NCI-H82 treated with DMSO at 0.1 percent for 48 hours (cell line): Measurements from ENCODE around the gene BCL11B.

Experiments used
- DNase-seq: peaks from one replicate; lab custom pipeline; 2025; ENCODE audit not compliant: unreplicated experiment; lab: John Stamatoyannopoulos, UW

The BCL11B gene

DNA sequence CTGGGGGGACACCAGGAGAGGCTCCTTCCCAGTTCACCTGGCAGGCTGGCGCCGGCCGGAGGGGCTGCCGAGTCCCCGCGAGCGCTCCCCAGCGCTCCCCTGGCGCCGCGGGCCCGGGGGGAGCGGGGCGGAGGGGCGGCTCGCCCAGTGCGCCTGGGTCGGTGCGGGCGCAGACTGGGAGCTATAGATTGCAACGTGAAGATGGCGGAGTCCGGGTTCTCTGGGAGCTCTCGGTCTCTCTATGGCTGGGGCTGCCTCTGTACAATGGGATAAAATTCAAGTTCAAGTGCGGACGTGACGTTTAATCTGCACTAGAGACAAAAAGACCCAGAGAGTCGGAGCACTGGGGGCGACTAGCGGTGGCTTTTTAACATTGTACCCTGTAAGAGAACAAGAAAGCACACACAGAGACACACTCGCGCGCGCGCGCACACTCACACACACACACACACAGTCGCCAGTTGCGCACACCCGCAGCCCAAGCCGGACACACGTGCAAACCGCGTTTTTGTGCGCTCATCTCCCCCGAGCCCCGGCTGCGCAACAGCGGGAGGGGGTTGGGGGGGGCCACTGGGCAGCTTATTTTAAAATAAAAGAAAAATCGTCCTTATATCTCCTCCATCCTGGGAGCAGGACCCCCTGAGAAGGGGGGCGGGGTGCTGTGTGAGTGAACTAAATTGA, at the start of gene BCL11B:
BCL11B (minus strand) TSS at position 247 of the 681 bp plus-strand sequence. CDS start 979 bp downstream, outside the sequence.
- peak; percentile 95 for DNase-seq

DNA sequence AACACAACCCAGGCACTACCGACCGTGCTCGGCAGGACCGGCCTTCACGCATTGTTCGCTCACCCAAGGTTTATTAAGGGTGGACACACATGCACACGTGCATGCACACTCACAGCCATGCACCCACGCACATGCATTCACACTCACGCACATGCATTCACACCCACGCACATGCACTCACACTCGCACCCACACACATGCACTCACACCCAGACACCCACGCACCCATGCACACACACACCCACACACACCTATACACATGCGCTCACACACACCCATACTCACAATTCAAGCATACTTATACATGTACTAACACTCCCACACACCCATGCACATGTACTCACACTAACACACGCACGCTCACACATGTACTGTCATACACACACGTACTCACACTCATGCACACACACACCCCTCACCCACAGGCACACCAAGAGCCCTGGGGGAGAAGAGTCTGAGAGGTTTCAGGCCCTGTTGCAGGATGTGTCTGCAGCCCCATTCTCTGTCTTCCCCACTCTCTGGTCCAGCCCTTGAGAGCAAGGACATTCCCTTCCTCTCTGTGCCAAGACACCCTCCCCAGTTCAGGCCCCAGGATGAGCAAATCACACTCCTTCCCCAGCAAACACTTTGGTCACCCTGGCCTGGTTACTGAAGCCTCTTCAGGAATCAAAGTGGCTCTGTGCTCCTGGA, 49.4 kb upstream of the BCL11B start:
- no peak for DNase-seq

DNA sequence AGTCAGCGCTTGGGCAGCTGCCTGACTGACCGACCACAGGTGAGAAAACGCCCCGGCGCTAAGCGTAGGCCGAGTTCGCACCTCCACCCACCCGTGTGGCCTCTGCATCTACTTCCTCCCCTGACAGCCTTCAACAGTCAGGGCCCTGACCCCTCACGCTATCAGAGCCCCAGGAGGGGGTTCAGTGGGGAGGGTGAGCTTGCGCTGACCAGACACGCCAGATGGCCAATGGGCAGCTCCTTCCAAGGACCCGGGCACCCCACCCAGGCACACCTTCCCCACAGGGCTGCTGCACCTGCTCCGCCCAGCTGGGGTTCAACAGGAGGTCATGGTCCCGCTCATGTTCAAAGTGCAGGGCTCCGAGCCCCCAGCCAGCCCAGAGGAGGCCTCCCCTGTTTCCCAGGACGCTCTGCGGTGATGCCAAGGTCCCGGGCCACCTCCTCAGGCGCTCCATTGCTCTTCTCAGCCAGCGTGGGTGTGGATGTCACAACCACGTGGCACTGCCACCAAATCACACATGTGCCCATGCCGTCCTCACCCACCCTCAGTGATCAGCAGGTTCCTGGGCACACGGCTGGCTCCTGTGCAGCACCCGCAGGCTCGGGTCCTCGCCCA, 48.7 kb upstream of the BCL11B start:
- no peak for DNase-seq

DNA sequence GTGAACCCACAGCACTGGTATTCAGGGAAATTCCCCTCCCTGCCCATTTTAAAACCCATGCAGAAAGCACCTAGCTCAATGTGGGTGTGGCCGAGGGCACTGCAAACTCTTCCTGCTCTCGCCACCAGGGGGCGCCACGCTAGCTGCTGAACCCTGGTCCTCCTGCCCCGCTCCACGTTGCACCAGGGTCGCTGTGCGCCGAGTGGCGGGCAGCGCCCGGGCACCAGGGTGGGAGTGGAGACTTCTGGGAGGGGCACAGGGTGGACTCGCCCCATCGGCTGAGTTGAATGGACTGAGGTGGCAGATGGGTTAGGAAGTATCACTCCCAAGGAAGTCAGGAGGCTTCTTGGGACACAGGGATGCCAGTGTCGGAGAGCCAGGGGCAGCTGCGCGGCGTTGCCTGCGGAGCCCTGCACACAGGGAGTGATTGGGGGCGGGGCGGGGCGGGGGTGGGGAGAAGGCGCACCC, 48.1 kb upstream of the BCL11B start:
- DNase-seq: peak; percentile 47

DNA sequence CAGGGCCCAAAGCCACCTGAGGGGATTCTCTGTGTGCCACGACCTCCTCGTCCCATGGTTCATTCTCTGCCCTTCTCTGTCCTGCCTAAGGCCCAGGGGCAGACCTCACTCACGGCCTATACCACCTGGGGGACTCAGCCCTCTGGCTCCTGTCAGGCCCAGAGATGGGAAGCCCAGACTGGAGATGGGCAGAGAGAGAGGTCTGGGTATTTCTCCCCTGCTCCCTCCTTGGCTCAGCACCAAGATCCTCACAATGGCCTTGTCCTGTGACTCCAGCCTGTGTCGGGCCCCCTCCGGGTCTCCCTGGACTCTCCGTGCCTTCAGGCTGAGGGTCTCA, 46.9 kb upstream of the BCL11B start:
- DNase-seq: no peak

DNA sequence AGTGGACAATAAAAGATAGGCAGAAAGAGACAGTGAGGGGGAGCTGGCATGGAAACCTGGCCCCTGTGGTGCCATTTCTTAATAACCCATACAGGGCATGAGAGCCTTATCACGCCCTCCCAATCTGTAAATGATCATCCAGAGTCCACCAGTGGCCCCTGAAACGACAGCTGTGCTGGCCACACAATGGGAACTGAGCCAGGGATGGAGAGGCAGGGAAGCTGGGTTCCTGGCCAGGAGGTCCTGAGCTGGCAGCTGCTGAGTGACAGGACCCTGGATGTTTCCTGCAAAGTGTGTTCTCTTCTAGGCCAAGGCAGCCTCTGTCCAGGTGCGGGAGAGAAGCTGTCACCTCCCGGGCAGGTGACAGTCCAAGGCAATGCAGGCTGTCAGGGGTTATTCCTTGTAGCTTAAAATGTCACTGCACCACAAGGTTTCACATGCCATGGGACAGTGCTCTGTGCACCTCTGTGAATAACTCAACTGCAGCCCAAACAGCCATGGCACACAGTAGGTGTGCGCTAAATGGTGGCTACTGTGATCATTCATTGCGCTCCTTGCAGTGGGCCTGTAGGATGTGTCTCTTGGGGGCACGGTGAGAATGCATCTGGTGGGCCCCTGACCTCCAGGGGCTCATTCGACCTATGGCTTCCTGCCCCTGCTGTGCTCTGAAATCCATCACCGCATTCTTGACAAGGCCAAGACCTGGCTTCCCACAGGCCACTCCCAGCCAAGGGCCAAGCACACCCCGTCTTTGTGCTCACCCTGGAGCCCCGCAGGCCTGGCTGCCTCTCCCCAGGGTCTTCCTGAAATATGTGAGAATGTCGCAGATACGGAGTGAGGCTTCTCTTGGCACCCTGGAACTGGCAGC, 46.3 kb upstream of the BCL11B start:
- DNase-seq: no peak

DNA sequence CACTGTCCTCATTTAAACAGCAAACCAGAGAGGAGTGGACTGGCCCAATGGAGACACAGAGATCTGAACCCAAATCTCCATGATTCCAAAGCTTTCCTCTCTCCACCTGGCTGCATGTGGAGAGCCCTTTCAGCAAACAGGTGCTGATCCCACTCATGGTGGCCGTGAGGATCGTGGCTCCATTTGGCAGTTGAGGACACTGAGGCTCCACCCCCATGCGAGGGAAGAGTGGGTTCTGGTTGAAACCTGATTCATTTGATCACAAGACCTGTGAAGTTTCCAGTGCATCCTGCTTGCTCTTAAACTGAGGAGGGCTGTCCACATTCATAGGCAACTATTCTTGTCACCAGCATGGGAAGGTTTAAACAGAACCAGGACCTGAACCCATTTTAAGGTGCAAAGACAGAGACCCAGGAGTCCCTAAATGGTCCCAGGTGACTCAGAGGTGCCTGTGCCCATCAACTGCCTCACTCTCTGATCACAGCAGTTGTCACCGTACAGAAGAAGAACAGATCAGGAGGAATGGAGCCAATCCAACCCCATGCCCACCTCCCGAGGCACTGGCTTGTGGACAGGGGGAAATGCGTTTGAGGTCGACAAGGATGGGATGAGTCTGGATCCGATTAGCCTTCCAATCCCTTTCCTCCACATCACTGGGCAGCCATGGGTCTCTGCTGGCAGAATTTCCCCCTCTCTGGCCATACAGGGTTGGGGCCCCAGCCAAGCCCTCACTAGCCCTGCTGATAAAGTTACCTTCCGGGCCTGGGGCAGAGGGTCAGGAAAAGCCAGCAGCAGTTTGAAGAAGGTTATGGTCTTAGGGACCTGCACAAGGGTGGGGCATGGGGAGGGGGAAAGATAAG, 45.5 kb upstream of the BCL11B start:
- no peak for DNase-seq

DNA sequence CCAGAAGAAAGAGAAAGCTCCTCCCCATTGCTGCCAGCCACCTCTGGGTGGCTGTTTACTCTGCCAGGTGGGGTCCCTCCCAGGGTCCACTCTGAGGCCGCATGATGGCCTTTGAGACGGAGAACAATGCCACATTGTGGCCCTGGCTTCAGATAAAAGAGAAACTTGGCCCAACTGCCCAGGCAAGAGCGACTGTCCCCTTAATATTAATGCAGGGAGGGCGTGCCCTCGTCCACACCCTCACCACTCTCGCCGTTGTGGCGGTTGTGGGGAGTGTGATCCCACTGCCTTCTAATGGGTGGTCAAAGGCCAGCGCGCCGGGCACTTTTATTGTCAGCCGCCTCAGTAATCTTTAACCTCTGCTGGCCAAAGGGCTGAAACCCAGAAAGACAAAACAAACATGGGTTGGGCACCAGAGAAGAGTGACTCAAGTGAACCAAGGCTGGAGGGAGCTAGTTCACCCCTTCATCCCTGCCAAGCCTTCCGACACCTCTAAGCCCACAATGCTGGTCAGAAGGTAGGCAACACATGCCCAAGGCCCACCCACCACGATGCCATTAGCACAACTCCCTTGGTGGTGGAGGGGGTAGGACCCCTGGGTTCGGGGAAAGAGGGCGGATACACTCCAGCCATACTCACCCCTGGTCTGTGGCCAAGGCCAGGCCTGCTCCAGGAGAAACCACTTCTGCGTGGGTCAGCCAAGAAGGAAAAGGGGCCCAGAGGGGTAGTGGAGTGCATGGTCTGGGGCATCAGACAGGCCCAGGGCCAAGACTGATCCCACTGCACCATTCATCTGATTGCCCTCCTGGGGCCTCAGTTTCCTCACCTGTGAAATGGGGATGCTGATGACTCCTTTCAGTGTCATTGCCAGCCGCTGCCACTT, 44.5 kb upstream of the BCL11B start:
- DNase-seq: no peak

DNA sequence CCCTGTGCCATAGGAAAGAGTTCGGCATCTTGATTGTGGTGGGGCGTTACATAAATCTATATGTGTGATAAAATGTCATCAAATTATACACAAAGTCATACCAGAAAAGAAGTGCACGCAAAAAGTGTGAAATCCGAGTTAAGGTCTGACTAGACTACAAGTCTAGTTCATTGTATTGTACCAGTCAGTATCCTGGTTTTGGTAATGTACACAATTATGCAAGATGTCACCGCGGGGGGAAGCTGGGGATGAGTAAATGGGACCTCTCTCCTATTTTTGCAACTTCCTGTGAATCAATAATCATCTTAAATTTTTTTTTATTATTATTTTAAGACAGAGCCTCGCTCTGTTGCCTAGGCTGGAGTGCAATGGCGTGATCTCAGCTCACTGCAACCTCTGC, 43.2 kb upstream of the BCL11B start:
- DNase-seq: no peak

DNA sequence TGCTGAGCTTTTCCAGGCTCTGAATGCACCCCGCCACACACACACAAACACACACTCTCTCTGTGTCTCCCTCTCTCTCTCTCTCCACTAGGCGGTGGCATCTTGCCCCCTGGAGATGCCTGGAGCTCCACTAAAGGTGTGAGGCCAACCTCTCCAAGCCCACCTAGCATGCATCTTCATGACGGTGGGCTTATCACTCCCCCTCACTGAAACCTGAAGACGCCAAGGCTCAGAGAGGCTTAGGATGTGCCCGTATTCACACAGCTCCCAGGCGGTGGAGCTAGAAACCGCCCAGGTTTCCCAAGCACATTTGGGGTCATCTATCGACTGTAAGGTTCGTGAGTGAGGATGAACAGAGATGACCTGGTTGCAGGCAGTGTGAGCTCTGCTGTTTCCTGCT, 42.6 kb upstream of the BCL11B start:
- DNase-seq: no peak

DNA sequence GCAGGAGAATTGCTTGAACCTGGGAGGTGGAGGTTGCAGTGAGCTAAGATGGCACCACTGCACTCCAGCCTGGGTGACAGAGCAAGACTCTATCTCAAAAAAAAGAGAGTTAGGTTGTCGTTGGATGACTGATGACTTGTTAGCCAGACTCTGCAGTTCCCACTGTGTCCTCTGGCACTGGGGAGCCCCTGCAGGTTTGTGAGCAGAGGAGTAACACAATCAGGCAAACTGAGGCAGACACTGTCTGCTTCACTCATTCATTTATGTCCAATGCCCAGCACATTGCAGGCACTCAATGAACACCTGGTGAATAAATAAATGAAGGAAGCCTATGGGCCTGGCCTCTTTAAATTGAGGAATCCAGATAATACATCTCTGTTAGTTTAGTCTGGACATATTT, 41.2 kb upstream of the BCL11B start:
- DNase-seq: no peak

DNA sequence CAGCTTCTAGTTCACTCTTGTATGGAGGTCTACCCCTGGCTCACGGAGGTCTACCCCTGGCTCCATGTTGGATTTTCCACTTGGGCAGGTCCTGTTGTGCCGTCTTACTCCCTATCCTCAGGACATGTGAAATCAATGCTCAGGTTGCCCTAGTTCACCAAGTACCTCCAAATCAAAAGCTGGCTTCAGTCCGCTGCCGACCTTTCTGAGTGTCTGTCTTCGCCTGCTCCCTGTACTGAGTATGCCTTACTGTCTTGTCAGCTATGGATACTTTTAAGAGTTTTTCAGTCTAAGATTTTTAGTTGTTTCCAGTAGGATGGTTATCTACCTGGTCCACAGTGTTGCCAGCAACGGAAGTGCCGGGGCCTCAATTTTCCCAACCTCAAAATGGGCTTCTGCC, 40.1 kb upstream of the BCL11B start:
- DNase-seq: no peak

DNA sequence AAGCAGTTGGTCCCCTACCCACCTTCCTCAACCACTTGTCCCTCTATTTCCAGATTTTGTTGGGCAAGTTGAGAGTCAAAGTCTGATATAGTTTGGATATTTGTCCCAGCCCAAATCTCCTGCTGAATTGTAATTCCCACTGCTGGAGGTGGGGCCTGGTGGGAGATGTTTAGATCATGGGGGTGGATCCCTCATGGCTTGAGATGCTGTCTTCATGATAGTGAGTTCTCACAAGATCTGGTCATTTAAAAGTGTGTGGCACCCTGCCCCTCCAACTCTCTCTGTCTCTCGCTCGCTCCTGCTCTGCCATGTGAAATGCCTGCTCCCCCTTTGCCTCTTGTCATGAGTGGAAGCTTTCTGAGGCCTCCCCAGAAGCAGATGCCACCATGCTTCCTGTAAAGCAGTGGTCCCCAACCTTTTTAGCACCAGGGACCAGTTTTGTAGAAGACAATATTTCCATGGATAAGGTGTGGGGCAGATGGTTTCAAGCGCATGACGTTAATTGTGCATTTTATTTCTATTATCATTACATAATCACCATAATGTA, 37.3 kb upstream of the BCL11B start:
- DNase-seq: no peak

DNA sequence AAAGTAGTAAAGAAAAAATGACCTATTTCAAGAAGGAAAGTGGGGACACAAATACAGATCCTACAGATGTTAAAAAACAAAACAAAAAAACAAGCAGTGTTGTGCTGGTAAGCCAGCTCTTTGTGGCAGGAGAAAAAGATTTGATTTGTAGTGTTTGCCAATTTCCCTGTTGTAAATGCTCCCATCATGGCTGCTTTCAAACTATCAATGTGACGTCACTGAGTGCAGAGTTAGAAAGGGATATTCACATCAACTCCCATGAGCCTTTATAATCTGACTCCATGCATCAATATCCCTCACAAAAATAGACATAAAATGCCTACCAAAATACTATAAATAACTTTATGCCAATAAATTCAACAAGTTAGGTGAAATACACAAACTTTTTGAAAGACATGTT, 32.2 kb upstream of the BCL11B start:
- no peak for DNase-seq

DNA sequence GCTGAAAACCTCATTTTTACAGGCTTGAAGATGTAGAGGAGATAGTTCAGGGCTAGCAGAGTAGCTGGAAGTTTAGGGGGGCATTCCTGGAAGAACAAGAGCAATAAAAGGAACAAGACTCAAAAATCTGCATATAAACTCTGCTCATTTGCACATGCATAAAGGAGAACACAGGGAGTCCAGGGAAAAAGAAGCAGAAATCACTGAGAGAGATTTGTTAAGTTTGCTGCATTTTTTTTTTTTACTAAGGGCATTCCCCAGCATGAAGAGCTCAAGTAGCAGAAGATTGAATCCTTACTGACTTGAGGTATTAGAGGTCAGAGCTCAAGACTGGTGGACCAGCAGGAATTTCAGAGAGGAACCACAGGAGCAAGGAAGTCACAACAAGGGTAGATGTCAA, 28.2 kb upstream of the BCL11B start:
- no peak for DNase-seq

DNA sequence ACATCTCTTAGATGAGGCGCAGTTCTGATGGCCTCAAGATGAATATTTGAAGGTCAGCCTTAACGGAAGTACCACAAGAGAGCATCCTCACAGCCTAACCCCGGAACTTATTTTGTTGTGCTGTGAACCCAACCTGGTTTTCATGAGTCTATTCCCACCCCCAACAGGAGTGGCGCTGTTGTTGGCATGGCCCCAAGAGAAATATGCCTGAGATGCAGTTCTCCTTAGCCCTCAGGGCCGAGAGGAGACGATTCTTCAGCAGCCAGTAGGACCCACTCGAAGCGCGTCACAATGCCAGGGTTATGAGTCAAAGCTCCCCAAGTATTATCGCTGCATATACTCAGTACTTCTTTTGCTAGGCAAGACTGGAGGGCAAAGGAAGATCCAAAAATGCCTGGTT, 24.5 kb upstream of the BCL11B start:
- no peak for DNase-seq

DNA sequence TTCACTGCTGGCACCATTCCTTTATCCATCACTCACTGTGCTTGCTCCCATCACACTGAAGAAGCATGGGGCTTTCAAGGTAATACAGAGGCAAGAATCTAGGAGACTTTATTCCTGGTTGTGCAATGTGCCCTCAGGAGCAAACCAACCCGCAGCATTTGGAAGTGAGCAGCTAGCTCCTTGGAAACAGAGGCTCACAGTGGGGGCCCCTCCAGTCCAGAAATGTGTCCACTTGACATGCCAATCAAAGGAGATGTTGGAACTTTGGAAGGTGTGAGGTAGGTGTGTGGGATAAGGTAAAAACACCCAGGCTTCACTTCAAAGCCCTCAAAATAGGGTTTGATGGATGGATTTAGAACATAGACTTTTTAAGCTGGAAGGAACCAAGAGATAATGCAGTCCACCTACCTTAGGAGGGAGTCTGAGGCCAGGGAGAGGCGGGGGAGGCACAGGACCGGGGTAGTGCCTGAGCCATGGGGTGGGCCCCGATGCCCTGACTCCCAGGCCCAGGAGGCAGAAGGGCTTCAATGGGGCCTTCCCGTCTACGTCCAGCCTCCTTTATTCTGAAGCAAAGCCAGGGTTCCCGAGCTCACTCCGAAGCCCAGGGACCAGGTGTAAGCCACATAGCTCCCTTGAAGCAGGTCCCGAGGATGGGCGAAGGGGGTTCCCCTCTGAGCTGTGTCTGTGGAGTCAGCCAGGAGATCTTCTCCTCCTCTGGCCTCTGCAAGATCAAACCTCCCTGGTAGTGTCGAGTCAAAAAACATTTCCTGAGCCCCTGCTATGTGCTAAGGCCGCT, 17.6 kb upstream of the BCL11B start:
- DNase-seq: no peak

DNA sequence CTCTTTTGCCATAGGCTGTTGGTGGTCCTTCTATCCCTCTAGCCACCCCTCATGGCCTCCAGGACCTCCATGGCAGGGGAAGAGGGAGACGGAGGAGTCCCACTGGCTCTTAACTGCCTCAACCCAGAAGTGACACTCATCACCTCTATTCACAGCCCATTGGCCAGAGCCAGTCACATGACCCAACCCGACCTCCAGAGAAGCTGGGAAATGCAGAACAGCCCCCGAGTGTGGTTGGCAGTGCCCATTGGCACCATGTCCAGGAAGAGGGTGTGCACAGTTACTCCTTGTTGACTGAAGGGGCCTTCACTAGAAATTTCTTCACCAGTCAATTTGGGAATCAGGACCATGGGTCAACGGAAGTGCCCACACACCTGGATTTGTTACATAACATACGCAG, 17.0 kb upstream of the BCL11B start:
- DNase-seq: no peak
